ENCODE measurements around the gene SYNGAP1.

Gene SYNGAP1

GRCh38 chr6:33423777-33424176 is 3.9 kb downstream of the SYNGAP1 start:
- peaks cover 33% of the 10 kb centered on the region for H3K79me2 ChIP-seq (ENCODE audit: insufficient read depth, low read length)
- ATAC-seq (ENCODE audit: insufficient read depth, low read depth) (no peak), DNase-seq (no peak)
- no peak overlapping the region for H3K4me3 ChIP-seq (ENCODE audit: low read depth in 1 of 2, low read length in 2 of 2)
- H3K9me3 ChIP-seq (ENCODE audit: insufficient read depth, low read length, severe bottlenecking): no peaks in the 10 kb centered on the region
- H3K4me2 ChIP-seq (ENCODE audit: insufficient read depth, low read length): 0 out of 2 replicates have a peak overlapping the region, but pooled peaks have one; percentile 88
- peaks cover 7% of the 10 kb centered on the region for H3K36me3 ChIP-seq (ENCODE audit: insufficient read depth, low read length)
- H2AFZ ChIP-seq (ENCODE audit: low read depth, low read length): no peak overlapping the region
- H3K27me3 ChIP-seq (ENCODE audit: insufficient read depth, low read length, poor library complexity): no peaks in the 10 kb centered on the region
- no peak for TF ChIP-seq CTCF (IDR thresholded peaks at IDR 0.05; ENCODE audit: borderline replicate concordance, extremely low read depth, low read length, poor library complexity, severe bottlenecking)
- no peak for TF ChIP-seq EZH2 (IDR thresholded peaks at IDR 0.05; ENCODE audit: borderline replicate concordance, low read depth, low read length, severe bottlenecking)
- H3K9ac ChIP-seq (ENCODE audit: low read depth, low read length): no peak overlapping the region
- no peak overlapping the region for H3K27ac ChIP-seq (ENCODE audit: low read length)
- H4K20me1 ChIP-seq (ENCODE audit: insufficient read depth, low read length): peaks cover 8% of the 10 kb centered on the region
- H3K4me1 ChIP-seq (ENCODE audit: insufficient read depth, low read length): peaks cover 85% of the 10 kb centered on the region

- peaks cover 16% of the 10 kb centered on the region for H4K20me1 ChIP-seq (ENCODE audit: insufficient read depth, low read length)
- H3K36me3 ChIP-seq (ENCODE audit: insufficient read depth, low read length): peaks cover 7% of the 10 kb centered on the region
- no peak for TF ChIP-seq EZH2 (IDR thresholded peaks at IDR 0.05; ENCODE audit: borderline replicate concordance, low read depth, low read length, severe bottlenecking)
- no peaks in the 10 kb centered on the region for H3K27me3 ChIP-seq (ENCODE audit: insufficient read depth, low read length, poor library complexity)
- peak overlapping the region; percentile 58 for H3K9ac ChIP-seq (ENCODE audit: low read depth, low read length)
- H3K4me3 ChIP-seq (ENCODE audit: low read depth in 1 of 2, low read length in 2 of 2): peak overlapping the region; percentile 28 to 67; a peak in 3 of 4 replicates
- peak overlapping the region; percentile 64 for H3K27ac ChIP-seq (ENCODE audit: low read length)
- H3K4me1 ChIP-seq (ENCODE audit: insufficient read depth, low read length): peaks cover 80% of the 10 kb centered on the region
- peaks cover 37% of the 10 kb centered on the region for H3K79me2 ChIP-seq (ENCODE audit: insufficient read depth, low read length)
- H3K9me3 ChIP-seq (ENCODE audit: insufficient read depth, low read length, severe bottlenecking): no peaks in the 10 kb centered on the region
- peak overlapping the region; percentile 71 for H2AFZ ChIP-seq (ENCODE audit: low read depth, low read length)
- ATAC-seq (ENCODE audit: insufficient read depth, low read depth) (no peak), DNase-seq (no peak)
- H3K4me2 ChIP-seq (ENCODE audit: insufficient read depth, low read length): peak overlapping the region; percentile 88
These were observed 5.2 kb downstream of the SYNGAP1 start for GRCh38 chr6:33424855-33425667.

GRCh38 chr6:33425668-33426577 is 6.1 kb downstream of the SYNGAP1 start:
- DNase-seq (peak; percentile 87), ATAC-seq (ENCODE audit: insufficient read depth, low read depth) (peak; percentile 82)
- Histone ChIP-seq H3K9me3 (ENCODE audit: insufficient read depth, low read length, severe bottlenecking) (no peaks in the 10 kb centered on the region), H3K4me2 (ENCODE audit: insufficient read depth, low read length) (peak overlapping the region; percentile 88), H3K27me3 (ENCODE audit: insufficient read depth, low read length, poor library complexity) (no peaks in the 10 kb centered on the region), H3K4me3 (ENCODE audit: low read depth in 1 of 2, low read length in 2 of 2) (peak overlapping the region; percentile 28 to 67; a peak in 3 of 4 replicates), H3K4me1 (ENCODE audit: insufficient read depth, low read length) (peaks cover 75% of the 10 kb centered on the region), H3K36me3 (ENCODE audit: insufficient read depth, low read length) (peaks cover 7% of the 10 kb centered on the region), H2AFZ (ENCODE audit: low read depth, low read length) (peak overlapping the region; percentile 71), H3K27ac (ENCODE audit: low read length) (peak overlapping the region; percentile 64), H3K79me2 (ENCODE audit: insufficient read depth, low read length) (peaks cover 36% of the 10 kb centered on the region), H4K20me1 (ENCODE audit: insufficient read depth, low read length) (peaks cover 23% of the 10 kb centered on the region), H3K9ac (ENCODE audit: low read depth, low read length) (peak overlapping the region; percentile 58)
- TF ChIP-seq CTCF (IDR thresholded peaks at IDR 0.05; ENCODE audit: borderline replicate concordance, extremely low read depth, low read length, poor library complexity, severe bottlenecking) (peak; percentile 73), EZH2 (IDR thresholded peaks at IDR 0.05; ENCODE audit: borderline replicate concordance, low read depth, low read length, severe bottlenecking) (no peak)

All from DND-41 (cell line).